A673 (cell line): ENCODE measurements around the gene DNAI1. TPM values are rescaled to one million over a fixed set of nuclear protein-coding genes. Genes with fewer than 3 reads are reported as not detected.

Source experiments
- BruUV-seq: library from RNA; stranded (reverse); fragments of 400-500 nt; replicated peaks from 2 replicates; lab custom pipeline; 2021; lab: Mats Ljungman, UMichigan
- CTCF ChIA-PET: fragments of 300-600 bp; sonication (Branson Sonifier 250); formaldehyde crosslinking; loops from one replicate; lab custom pipeline; 2022; ENCODE audit warnings: antibody characterized with exemption; lab: Charles Lee
- POLR2A ChIA-PET: fragments of 300-600 bp; sonication (Branson Sonifier 250); formaldehyde crosslinking; loops from one replicate; lab custom pipeline; 2022; ENCODE audit warnings: antibody characterized with exemption; ENCODE audit not compliant: low non-redundant PET; lab: Charles Lee
- DNase-seq: peaks from one replicate; pipeline ENCODE4 v3.0.0-alpha.2; 2015; ENCODE audit warnings: low spot score
- H3K27ac ChIP-seq: fragments of 200-600 bp; sonication (generic); 2 replicates; pipeline ENCODE4 v1.5.1; 2016; ENCODE audit warnings: mixed run types, low read depth, mild to moderate bottlenecking, mixed read lengths, antibody characterized with exemption, low read length; ENCODE audit not compliant: poor library complexity, severe bottlenecking
- H3K27me3 ChIP-seq: fragments of 200-600 bp; sonication (generic); replicated peaks from 2 replicates; pipeline ENCODE4 v1.6.1; 2017; ENCODE audit warnings: mixed run types, low read depth, mild to moderate bottlenecking, mixed read lengths, antibody characterized with exemption, low read length; ENCODE audit not compliant: insufficient read depth, poor library complexity
- H3K36me3 ChIP-seq: fragments of 200-600 bp; sonication (generic); 2 replicates; pipeline ENCODE4 v1.6.1; 2016; ENCODE audit warnings: mixed run types, mild to moderate bottlenecking, mixed read lengths, antibody characterized with exemption, low read length; ENCODE audit not compliant: insufficient read depth, poor library complexity, severe bottlenecking
- H3K4me1 ChIP-seq: fragments of 200-600 bp; sonication (generic); 2 replicates; pipeline ENCODE4 v1.6.1; 2017; ENCODE audit warnings: mixed run types, mild to moderate bottlenecking, mixed read lengths, antibody characterized with exemption, low read length; ENCODE audit not compliant: insufficient read depth, poor library complexity, severe bottlenecking
- H3K4me3 ChIP-seq: fragments of 200-600 bp; sonication (generic); 2 replicates; pipeline ENCODE4 v1.5.1; 2016; ENCODE audit warnings: low read depth, mixed run types, mild to moderate bottlenecking, mixed read lengths, low read length; ENCODE audit not compliant: poor library complexity, severe bottlenecking
- H3K9me3 ChIP-seq: fragments of 200-600 bp; sonication (generic); 2 replicates; pipeline ENCODE4 v1.6.1; 2016; ENCODE audit warnings: mixed run types, low read depth, mild to moderate bottlenecking, mixed read lengths, antibody characterized with exemption, low read length; ENCODE audit not compliant: poor library complexity, severe bottlenecking
- CTCF ChIP-seq: fragments of 300-800, 200-600 bp; sonication (generic); conservative IDR thresholded peaks from 2 replicates; pipeline ENCODE4 v1.5.1; 2017; ENCODE audit warnings: low read depth, mild to moderate bottlenecking, antibody characterized with exemption, low read length, moderate library complexity, mixed read lengths
- EZH2 ChIP-seq: fragments of 200-600 bp; sonication (generic); IDR thresholded peaks from 2 replicates; pipeline ENCODE4 v1.6.1; 2017; ENCODE audit warnings: borderline replicate concordance, low read depth, mild to moderate bottlenecking, mixed read lengths, antibody characterized with exemption, low read length; ENCODE audit not compliant: poor library complexity, severe bottlenecking
- intact Hi-C: fragments of 100-400 bp; cut with micrococcal nuclease; formaldehyde crosslinking; loops from one replicate; pipeline ENCODE4 v1.10.0; 2022; ENCODE audit not compliant: unreplicated experiment
- total RNA-seq: library from RNA; stranded (reverse); gene quantifications from 2 replicates; pipeline ENCODE4 v1.2.3, GENCODE V29; 2021

The DNAI1 gene
- total RNA-seq, 1 experiment from 2014 or later, result not detected

DNA sequence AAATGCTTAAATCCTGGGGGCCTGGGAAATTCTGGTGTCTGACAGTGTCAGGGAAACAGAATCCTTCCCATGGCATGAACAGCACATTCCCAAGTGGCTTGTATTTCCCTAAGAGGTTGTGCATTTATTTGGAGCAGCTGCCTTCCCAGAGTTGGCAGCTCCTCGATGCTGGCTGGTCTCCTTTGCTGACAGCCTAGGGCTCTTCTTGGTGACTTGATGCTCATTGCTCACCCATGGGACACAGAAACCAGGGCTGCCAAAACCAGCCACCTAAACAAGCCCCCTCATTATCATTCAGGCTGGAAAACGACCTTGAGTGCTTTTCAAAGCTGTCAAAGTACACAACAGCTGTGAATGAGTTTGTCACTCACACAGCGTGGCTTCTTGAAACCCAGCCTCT lies 39.9 kb downstream of the DNAI1 start:
- Histone ChIP-seq H3K4me1 (no peaks in the 10 kb centered on the region), H3K4me3 (no peak overlapping the region), H3K9me3 (no peaks in the 10 kb centered on the region), H3K36me3 (no peaks in the 10 kb centered on the region), H3K27me3 (no peaks in the 10 kb centered on the region), H3K27ac (no peak overlapping the region)
- no peak for DNase-seq
- BruUV-seq, result no TSS peak
- no peak for TF ChIP-seq EZH2
- intact Hi-C loops, result no loop called here
- POLR2A ChIA-PET, result no interaction called here
- CTCF ChIA-PET, result interaction anchor here (0.8 kb wide), 1 partner anchor 95 kb away, joined by 3 read pairs; no protein-coding TSS in a partner anchor

- no peaks in the 10 kb centered on the region for H3K4me1 ChIP-seq
- no TSS peak for BruUV-seq
- CTCF ChIA-PET, result no interaction called here
- no peaks in the 10 kb centered on the region for H3K27me3 ChIP-seq
- no peak overlapping the region for H3K4me3 ChIP-seq
- POLR2A ChIA-PET, result no interaction called here
- no peaks in the 10 kb centered on the region for H3K9me3 ChIP-seq
- H3K36me3 ChIP-seq, result no peaks in the 10 kb centered on the region
- H3K27ac ChIP-seq, result no peak overlapping the region
- no peak for DNase-seq
- TF ChIP-seq EZH2, result no peak
- intact Hi-C loops, result no loop called here
Observed at GRCh38 chr9:34499076-34499475, 40.5 kb downstream of the DNAI1 start.

DNA sequence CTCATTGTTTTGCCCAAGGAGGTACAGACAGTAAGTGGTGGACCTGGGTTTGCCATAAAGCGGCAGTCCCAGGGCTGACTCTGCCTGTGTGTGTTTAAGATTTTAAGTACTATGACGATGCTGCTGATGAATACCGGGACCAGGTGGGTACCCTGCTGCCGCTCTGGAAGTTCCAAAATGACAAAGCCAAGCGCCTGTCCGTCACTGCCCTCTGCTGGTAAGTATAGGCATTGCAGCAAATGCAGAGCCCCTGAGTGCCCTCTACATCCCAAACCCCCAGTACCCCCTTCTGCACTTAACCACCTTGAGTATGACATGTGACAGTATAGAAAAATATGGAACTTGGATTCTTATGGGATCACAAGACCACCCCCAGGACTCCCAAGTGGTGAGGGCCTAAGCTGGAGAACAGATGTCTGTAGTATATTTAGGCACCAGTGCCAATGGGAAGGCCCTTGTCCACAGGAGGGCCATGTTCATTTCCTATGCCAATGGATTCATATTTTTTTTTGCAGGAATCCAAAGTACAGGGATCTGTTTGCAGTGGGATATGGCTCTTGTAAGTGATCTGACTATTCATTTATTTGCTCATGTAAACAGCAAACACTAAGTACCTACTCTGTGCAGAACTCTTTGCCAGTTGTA lies 42.1 kb downstream of the DNAI1 start:
- ChIA-PET CTCF (interaction anchor here (1.0 kb wide), 2 partner anchors 97 kb away, joined by 9 read pairs; no protein-coding TSS in a partner anchor), POLR2A (no interaction called here)
- H3K36me3 ChIP-seq, result no peaks in the 10 kb centered on the region
- no TSS peak for BruUV-seq
- TF ChIP-seq EZH2 (no peak), CTCF (peak; percentile 97)
- intact Hi-C loops, result loop anchor here (1.0 to 5.0 kb wide), 5 partner anchors 63 to 168 kb away; no protein-coding TSS in a partner anchor
- no peak overlapping the region for H3K27ac ChIP-seq
- no peaks in the 10 kb centered on the region for H3K4me1 ChIP-seq
- peak; percentile 60 for DNase-seq
- no peaks in the 10 kb centered on the region for H3K27me3 ChIP-seq
- H3K4me3 ChIP-seq, result no peak overlapping the region
- H3K9me3 ChIP-seq, result no peaks in the 10 kb centered on the region

DNA sequence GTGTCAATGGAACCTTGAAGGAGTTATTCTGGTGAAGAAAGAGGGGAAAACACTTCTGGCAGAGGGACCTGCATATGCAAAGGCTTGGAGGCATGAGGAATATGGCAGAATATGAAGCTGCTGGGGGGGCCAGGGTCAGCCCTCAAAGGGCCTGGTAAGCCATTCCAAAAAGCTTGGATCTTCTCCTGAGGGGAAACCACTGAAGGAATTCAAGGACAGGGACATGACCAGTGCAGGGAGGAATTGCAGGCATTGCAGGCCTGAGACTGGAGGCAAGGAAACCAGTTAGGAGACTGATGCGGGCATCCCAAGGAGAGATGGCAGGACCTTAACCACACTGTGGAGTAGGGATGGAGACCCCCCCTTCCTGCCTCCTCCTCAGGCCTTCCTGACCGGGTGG lies 42.8 kb downstream of the DNAI1 start:
- H3K27ac ChIP-seq, result no peak overlapping the region
- no TSS peak for BruUV-seq
- ChIA-PET CTCF (interaction anchor here (1.0 kb wide), 1 partner anchor 98 kb away, joined by 9 read pairs; no protein-coding TSS in a partner anchor), POLR2A (no interaction called here)
- no peaks in the 10 kb centered on the region for H3K9me3 ChIP-seq
- TF ChIP-seq CTCF (no peak), EZH2 (no peak)
- no peaks in the 10 kb centered on the region for H3K4me1 ChIP-seq
- intact Hi-C loops, result loop anchor here (1.0 to 5.0 kb wide), 3 partner anchors 84 to 169 kb away; no protein-coding TSS in a partner anchor
- no peak overlapping the region for H3K4me3 ChIP-seq
- no peaks in the 10 kb centered on the region for H3K36me3 ChIP-seq
- no peaks in the 10 kb centered on the region for H3K27me3 ChIP-seq
- no peak for DNase-seq
